ENCODE data around the gene FAM120AOS.

GRCh38 chr9:93434056-93434455 is 19.3 kb downstream of the FAM120AOS start:
- TF ChIP-seq CTCF (IDR thresholded peaks at IDR 0.05) (no peak), POLR2A (IDR thresholded peaks at IDR 0.05) (no peak)
